PC-9 (cell line): ENCODE data around the gene KLC1. TPM values are rescaled to one million over a fixed set of nuclear protein-coding genes. Genes with fewer than 3 reads are reported as not detected.

Source experiments
- BruUV-seq: library from RNA; stranded (reverse); fragments of 400-500 nt; replicated peaks from 2 replicates; lab custom pipeline; 2021; lab: Mats Ljungman, UMichigan
- CTCF ChIA-PET: fragments of 300-600 bp; sonication (Branson Sonifier 250); formaldehyde crosslinking; loops from one replicate; lab custom pipeline; 2022; ENCODE audit warnings: antibody characterized with exemption; lab: Charles Lee
- POLR2A ChIA-PET: fragments of 300-600 bp; sonication (Branson Sonifier 250); formaldehyde crosslinking; loops from one replicate; lab custom pipeline; 2022; ENCODE audit warnings: antibody characterized with exemption; ENCODE audit not compliant: unreplicated experiment; lab: Charles Lee
- DNase-seq, 2 experiments: peaks; one replicate each; pipeline versions ENCODE4 v3.0.0 to v3.0.0-alpha.2; 2015 to 2022; ENCODE audit warnings: mixed read lengths in 1 of 2
- H2AFZ ChIP-seq: fragments of 200-600 bp; sonication (generic); 2 replicates; pipeline ENCODE4 v1.8.1; 2017; ENCODE audit warnings: antibody characterized with exemption
- H3F3A ChIP-seq: fragments of 200-600 bp; sonication (generic); 2 replicates; pipeline ENCODE4 v1.8.1; 2017; ENCODE audit warnings: antibody characterized with exemption, mild to moderate bottlenecking, low read depth; ENCODE audit not compliant: insufficient read depth
- H3K27ac ChIP-seq: fragments of 200-600 bp; sonication (generic); 2 replicates; pipeline ENCODE4 v1.6.1; 2016; ENCODE audit warnings: mixed run types
- H3K27me3 ChIP-seq: fragments of 200-600 bp; sonication (generic); 2 replicates; pipeline ENCODE4 v1.6.1; 2016; ENCODE audit warnings: low read depth, mixed run types; ENCODE audit not compliant: insufficient read depth
- H3K36me3 ChIP-seq: fragments of 200-600 bp; sonication (generic); 2 replicates; pipeline ENCODE4 v1.6.1; 2016; ENCODE audit warnings: low read depth, mixed run types
- H3K4me1 ChIP-seq: fragments of 200-600 bp; sonication (generic); replicated peaks from 2 replicates; pipeline ENCODE4 v1.6.1; 2016; ENCODE audit warnings: mixed run types; ENCODE audit not compliant: insufficient read depth
- H3K4me2 ChIP-seq: fragments of 200-600 bp; sonication (generic); 2 replicates; pipeline ENCODE4 v1.6.1; 2017; ENCODE audit warnings: mixed run types
- H3K4me3 ChIP-seq: fragments of 200-600 bp; sonication (generic); 2 replicates; pipeline ENCODE4 v1.6.1; 2016; ENCODE audit warnings: mixed run types
- H3K79me2 ChIP-seq: fragments of 200-600 bp; sonication (generic); 2 replicates; pipeline ENCODE4 v1.6.1; 2017; ENCODE audit warnings: low read depth, mixed run types
- H3K9me2 ChIP-seq: fragments of 200-600 bp; sonication (generic); 2 replicates; pipeline ENCODE4 v1.8.1; 2017; ENCODE audit warnings: mild to moderate bottlenecking; ENCODE audit not compliant: insufficient read depth
- H3K9me3 ChIP-seq: fragments of 200-600 bp; sonication (generic); 2 replicates; pipeline ENCODE4 v1.8.1; 2016; ENCODE audit warnings: low read depth; ENCODE audit not compliant: insufficient read depth
- H4K20me1 ChIP-seq: fragments of 200-600 bp; sonication (generic); 2 replicates; pipeline ENCODE4 v1.8.1; 2017; ENCODE audit not compliant: insufficient read depth
- CTCF ChIP-seq: fragments of 200-600 bp; sonication (generic); conservative IDR thresholded peaks from 2 replicates; pipeline ENCODE4 v1.6.1; 2017; ENCODE audit warnings: mixed run types, antibody characterized with exemption, mild to moderate bottlenecking, moderate library complexity
- EZH2 ChIP-seq: fragments of 200-600 bp; sonication (generic); IDR thresholded peaks from 2 replicates; pipeline ENCODE4 v1.8.0; 2017; ENCODE audit warnings: antibody characterized with exemption, low read depth
- intact Hi-C: fragments of 100-400 bp; cut with micrococcal nuclease; formaldehyde crosslinking; loops from one replicate; pipeline ENCODE4 v1.10.0; 2022; ENCODE audit not compliant: unreplicated experiment
- total RNA-seq: library from RNA; stranded (reverse); gene quantifications from 2 replicates; pipeline ENCODE4 v1.2.3, GENCODE V29; 2021

KLC1 gene
- total RNA-seq, 1 experiment from 2014 or later = 254 TPM

- Histone ChIP-seq H3K9me3 (no peaks in the 10 kb centered on the region), H3K79me2 (no peaks in the 10 kb centered on the region), H3F3A (peaks cover 58% of the 10 kb centered on the region), H3K27ac (peak overlapping the region; percentile 44), H4K20me1 (0 out of 2 replicates have a peak, but pooled peaks cover 5% of the 10 kb centered on the region), H3K27me3 (no peaks in the 10 kb centered on the region), H3K4me3 (no peak overlapping the region; the same call in 1 of the 2 replicates), H3K36me3 (peaks cover 21% of the 10 kb centered on the region; the same call in 1 of the 2 replicates), H3K4me1 (peaks cover 20% of the 10 kb centered on the region), H2AFZ (no peak overlapping the region), H3K4me2 (peak overlapping the region; percentile 66), H3K9me2 (no peaks in the 10 kb centered on the region)
- ChIA-PET CTCF (interaction anchor here (0.7 to 2.0 kb wide), 2 partner anchors 10 to 31 kb away, joined by 3 to 6 read pairs; partner anchors contain the start of gene ZFYVE21), POLR2A (interaction anchor here (0.5 to 0.8 kb wide), 3 partner anchors 10 to 589 kb away, joined by 4 to 19 read pairs (median 6); partner anchors contain the start of genes XRCC3 and ZFYVE21)
- no TSS peak for BruUV-seq
- no peak for TF ChIP-seq EZH2
- TF ChIP-seq CTCF = no peak
- intact Hi-C loops = loop anchor here (1.0 to 5.0 kb wide), 4 partner anchors 10 to 143 kb away; partner anchors contain the start of genes BAG5, COA8, KLC1 and XRCC3
- DNase-seq = no peak
Observed at GRCh38 chr14:103705504-103706284, 76.7 kb downstream of the KLC1 start.

DNA sequence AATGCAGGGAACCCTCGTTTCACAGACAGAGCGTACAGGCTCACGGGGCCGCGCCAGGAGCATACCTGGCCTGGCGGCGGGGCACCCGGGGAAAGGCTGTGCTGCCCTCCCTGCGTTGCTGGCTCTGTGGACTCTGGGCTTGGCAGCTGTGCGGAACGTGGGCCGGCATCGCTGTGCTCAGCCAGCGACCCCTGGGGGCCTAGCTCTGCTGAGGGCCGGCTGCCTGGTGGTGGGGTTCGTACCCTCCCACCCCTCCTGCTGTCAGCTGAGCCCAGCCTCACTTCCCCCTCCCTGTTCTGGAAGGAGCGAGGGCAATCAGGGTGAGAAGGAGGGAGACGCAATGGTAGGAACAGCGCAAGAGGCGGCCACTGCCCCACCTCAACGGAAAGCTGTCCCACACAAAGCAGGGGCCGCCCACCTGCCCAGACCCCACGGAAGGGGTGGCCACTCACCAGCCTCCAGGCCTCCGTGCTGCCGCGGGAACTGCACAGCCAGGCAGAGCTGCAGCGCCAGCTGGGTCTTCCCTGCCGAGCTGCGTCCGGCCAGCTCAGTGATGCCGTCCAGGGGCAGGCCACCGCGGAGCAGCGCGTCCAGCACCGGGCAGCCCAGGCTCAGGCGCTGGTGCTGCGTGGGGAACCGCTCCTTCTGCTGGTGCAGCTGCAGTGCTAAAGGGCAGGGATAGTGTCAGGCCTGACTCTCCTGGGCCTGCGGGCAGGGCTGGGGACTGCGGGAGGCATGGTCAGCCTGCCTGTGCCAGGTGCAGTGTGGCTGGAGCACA, 77.7 kb downstream of the KLC1 start:
- Histone ChIP-seq H3K9me2 (no peaks in the 10 kb centered on the region), H3K4me3 (no peak overlapping the region), H3K9me3 (no peaks in the 10 kb centered on the region), H3K27me3 (no peaks in the 10 kb centered on the region), H3K36me3 (peaks cover 21% of the 10 kb centered on the region; the same call in 1 of the 2 replicates), H3F3A (peaks cover 65% of the 10 kb centered on the region), H3K27ac (no peak overlapping the region), H4K20me1 (0 out of 2 replicates have a peak, but pooled peaks cover 5% of the 10 kb centered on the region), H3K4me1 (peaks cover 25% of the 10 kb centered on the region), H3K4me2 (no peak overlapping the region), H2AFZ (no peak overlapping the region), H3K79me2 (no peaks in the 10 kb centered on the region)
- DNase-seq = no peak
- no peak for TF ChIP-seq CTCF
- no peak for TF ChIP-seq EZH2
- intact Hi-C loops = loop anchor here (5.0 kb wide), 1 partner anchor 144 kb away; the partner anchor contains the start of genes BAG5 and COA8
- BruUV-seq = no TSS peak
- ChIA-PET CTCF (interaction anchor here (0.6 to 2.0 kb wide), 2 partner anchors 9 to 75 kb away, joined by 4 to 6 read pairs; partner anchors contain the start of gene ZFYVE21), POLR2A (no interaction called here)
